Activated naive CD4-positive, alpha-beta T cell treated with anti-CD3 and anti-CD28 coated beads for 36 hours (primary cell): ENCODE results near the gene TENT4A. TPM values are rescaled to one million over a fixed set of nuclear protein-coding genes. Genes with fewer than 3 reads are reported as not detected.
"Not testable (repeated sequence)": the region's sequence is repeated elsewhere in the genome, so short reads cannot be mapped to it uniquely, and the experiment has no call there.

Source experiments
- CTCF ChIA-PET: fragments of 350-600 bp; sonication (Branson Sonifier 250); formaldehyde crosslinking; loops from one replicate; lab custom pipeline; 2021; ENCODE audit warnings: antibody characterized with exemption; lab: Charles Lee
- DNase-seq: peaks from one replicate; pipeline ENCODE4 v3.0.0-alpha.2; 2020
- H3K27ac Mint-ChIP-seq: one replicate; pipeline ENCODE4 v1.8.0; 2021; ENCODE audit warnings: mild to moderate bottlenecking, mixed read lengths
- H3K27me3 Mint-ChIP-seq: one replicate; pipeline ENCODE4 v1.8.0; 2021; ENCODE audit warnings: low read depth, mixed read lengths
- H3K36me3 Mint-ChIP-seq: one replicate; pipeline ENCODE4 v1.8.0; 2021; ENCODE audit warnings: low read depth, mixed read lengths
- H3K4me1 Mint-ChIP-seq: one replicate; pipeline ENCODE4 v1.8.0; 2021; ENCODE audit warnings: low read depth, mixed read lengths
- H3K4me3 Mint-ChIP-seq: one replicate; pipeline ENCODE4 v1.8.0; 2021; ENCODE audit warnings: mild to moderate bottlenecking, moderate library complexity, mixed read lengths
- H3K9me3 Mint-ChIP-seq: one replicate; pipeline ENCODE4 v1.8.0; 2021; ENCODE audit warnings: mixed read lengths
- intact Hi-C: fragments of 100-400 bp; cut with micrococcal nuclease; formaldehyde crosslinking; loops from one replicate; pipeline ENCODE4 v1.15.1; 2023
- total RNA-seq, 2 experiments: library from RNA; stranded (reverse); gene quantifications; one replicate each; pipeline ENCODE4 v1.2.3, GENCODE V29; 2021

TENT4A gene
- total RNA-seq = 10 to 100 TPM; 30.0 to 30.2 TPM

- no peaks in the 10 kb centered on the region for H3K9me3 Mint-ChIP-seq
- H3K4me1 Mint-ChIP-seq = peaks cover 40% of the 10 kb centered on the region
- intact Hi-C loops = loop anchor here (1.0 to 10.0 kb wide), 10 partner anchors 15 to 1291 kb away; partner anchors contain the start of genes FASTKD3, ICE1, MED10 and MTRR
- peaks cover 16% of the 10 kb centered on the region for H3K36me3 Mint-ChIP-seq
- no peak for DNase-seq
- H3K4me3 Mint-ChIP-seq = peak within 1 kb of the TSS; percentile 83
- CTCF ChIA-PET = no interaction called here
- H3K27me3 Mint-ChIP-seq = peaks cover 5% of the 10 kb centered on the region
- H3K27ac Mint-ChIP-seq = peak within 1 kb of the TSS; percentile 92
Observed at GRCh38 chr5:6713274-6714225, at the start of gene TENT4A. Gene TENT4A (plus strand): TSS chr5:6713432. CDS start chr5:6713984, 552 bp downstream.

DNA sequence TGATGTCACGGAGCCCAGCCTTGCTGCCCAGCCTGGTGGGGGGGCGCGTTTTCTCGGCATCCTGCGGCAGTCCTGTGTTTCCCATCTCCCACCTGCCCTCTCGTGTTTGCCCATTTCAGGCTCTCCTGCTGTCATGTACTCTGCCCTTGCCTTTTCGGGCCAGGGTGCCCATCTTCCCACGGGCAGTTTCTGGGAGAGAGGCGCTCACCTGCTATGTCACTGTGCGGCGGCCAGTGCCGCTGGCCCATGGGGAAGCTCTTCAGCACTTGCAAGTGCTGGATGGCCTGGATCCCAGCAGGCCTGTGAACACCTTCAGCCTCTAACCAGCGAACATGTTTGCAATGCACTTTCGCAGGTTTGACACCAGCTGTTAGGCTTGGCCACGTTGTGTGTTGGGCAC is 46.5 kb upstream of the TENT4A start:
- CTCF ChIA-PET = no interaction called here
- DNase-seq = no peak
- no peaks in the 10 kb centered on the region for H3K4me1 Mint-ChIP-seq
- intact Hi-C loops = no loop called here
- H3K9me3 Mint-ChIP-seq = no peaks in the 10 kb centered on the region
- H3K4me3 Mint-ChIP-seq = no peak overlapping the region
- H3K36me3 Mint-ChIP-seq = peaks cover 8% of the 10 kb centered on the region
- H3K27ac Mint-ChIP-seq = no peak overlapping the region
- no peaks in the 10 kb centered on the region for H3K27me3 Mint-ChIP-seq

DNA sequence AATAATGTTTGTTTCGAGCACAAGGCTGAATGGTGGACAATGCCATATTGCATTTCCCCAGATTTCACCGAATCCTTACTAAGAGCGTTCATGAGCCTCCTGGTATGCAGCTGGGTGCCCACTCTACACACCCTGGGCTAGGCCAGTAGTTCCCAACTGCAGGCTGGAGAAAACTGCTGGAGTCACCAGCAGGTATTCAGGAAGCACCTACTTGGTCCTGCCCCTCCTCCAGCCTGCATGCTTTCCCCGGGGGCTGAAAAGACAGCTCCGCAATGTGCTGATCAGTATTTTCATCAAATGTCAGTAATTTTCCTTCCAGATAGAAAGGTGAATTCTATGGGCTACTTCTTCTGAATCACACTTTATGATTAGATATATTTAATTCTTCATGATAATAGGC is 45.6 kb upstream of the TENT4A start:
- no peaks in the 10 kb centered on the region for H3K9me3 Mint-ChIP-seq
- no peak overlapping the region for H3K27ac Mint-ChIP-seq
- peaks cover 8% of the 10 kb centered on the region for H3K36me3 Mint-ChIP-seq
- no peaks in the 10 kb centered on the region for H3K27me3 Mint-ChIP-seq
- CTCF ChIA-PET = no interaction called here
- no peaks in the 10 kb centered on the region for H3K4me1 Mint-ChIP-seq
- intact Hi-C loops = no loop called here
- DNase-seq = no peak
- no peak overlapping the region for H3K4me3 Mint-ChIP-seq

DNA sequence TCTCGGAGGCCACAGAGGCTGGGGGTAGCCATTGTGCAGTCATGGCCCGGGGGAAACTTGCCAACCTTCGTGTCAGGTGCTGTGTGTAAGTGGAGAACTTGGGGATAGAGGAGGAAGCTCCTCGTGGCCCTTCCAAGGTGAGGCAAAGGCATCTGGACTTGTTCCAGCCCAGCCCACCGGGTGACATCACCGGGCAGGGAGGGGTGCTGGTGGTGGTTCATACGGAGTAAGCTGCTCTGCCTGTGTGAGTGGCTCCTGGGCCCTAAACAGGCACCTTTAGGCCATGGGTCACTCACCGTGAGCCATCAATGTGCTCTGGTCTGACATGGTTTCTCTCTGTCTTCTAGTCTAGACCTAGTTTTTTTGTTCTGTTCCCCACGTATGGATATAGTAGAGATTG is 44.5 kb upstream of the TENT4A start:
- CTCF ChIA-PET, H3K36me3 Mint-ChIP-seq, H3K27me3 Mint-ChIP-seq, intact Hi-C loops, DNase-seq, H3K27ac Mint-ChIP-seq, H3K4me3 Mint-ChIP-seq, H3K9me3 Mint-ChIP-seq, H3K4me1 Mint-ChIP-seq: not testable (repeated sequence)

- H3K4me1 Mint-ChIP-seq = no peaks in the 10 kb centered on the region
- no peak for DNase-seq
- H3K27me3 Mint-ChIP-seq = no peaks in the 10 kb centered on the region
- no peaks in the 10 kb centered on the region for H3K9me3 Mint-ChIP-seq
- intact Hi-C loops = no loop called here
- no peak overlapping the region for H3K4me3 Mint-ChIP-seq
- peaks cover 8% of the 10 kb centered on the region for H3K36me3 Mint-ChIP-seq
- H3K27ac Mint-ChIP-seq = no peak overlapping the region
- CTCF ChIA-PET = no interaction called here
Observed at GRCh38 chr5:6673031-6673430, 40.2 kb upstream of the TENT4A start.

GRCh38 chr5:6673963-6674362 is 39.3 kb upstream of the TENT4A start:
- intact Hi-C loops = no loop called here
- Mint-ChIP-seq H3K4me3 (no peak overlapping the region), H3K9me3 (no peaks in the 10 kb centered on the region), H3K4me1 (no peaks in the 10 kb centered on the region), H3K27ac (no peak overlapping the region), H3K27me3 (no peaks in the 10 kb centered on the region), H3K36me3 (peaks cover 8% of the 10 kb centered on the region)
- CTCF ChIA-PET = no interaction called here
- no peak for DNase-seq

DNA sequence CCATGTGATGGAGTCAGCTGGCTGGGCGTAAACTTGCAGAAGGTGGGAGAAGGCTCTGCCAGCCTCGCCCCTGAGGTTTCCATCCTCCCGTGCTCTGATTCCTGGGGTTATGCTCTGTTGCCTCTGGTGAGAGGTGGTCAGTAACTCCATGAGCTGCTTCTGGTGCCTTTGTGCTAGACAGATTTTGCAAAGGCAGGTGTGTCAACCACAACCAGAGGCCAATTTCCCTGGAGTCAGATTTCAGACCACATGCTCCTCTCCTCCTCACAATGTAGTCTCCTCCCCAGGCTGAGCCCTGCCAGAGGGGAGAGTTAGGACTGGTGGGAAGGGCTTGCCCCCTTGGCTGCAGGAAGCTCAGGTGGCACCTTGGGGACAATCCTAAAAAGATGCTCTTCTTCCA is 38.8 kb upstream of the TENT4A start:
- intact Hi-C loops = no loop called here
- no peak overlapping the region for H3K4me3 Mint-ChIP-seq
- H3K9me3 Mint-ChIP-seq = no peaks in the 10 kb centered on the region
- H3K27ac Mint-ChIP-seq = no peak overlapping the region
- peaks cover 8% of the 10 kb centered on the region for H3K36me3 Mint-ChIP-seq
- DNase-seq = no peak
- no peaks in the 10 kb centered on the region for H3K27me3 Mint-ChIP-seq
- CTCF ChIA-PET = no interaction called here
- H3K4me1 Mint-ChIP-seq = no peaks in the 10 kb centered on the region

- CTCF ChIA-PET = interaction anchor here (0.6 kb wide), 1 partner anchor 69 kb away, joined by 3 read pairs; no protein-coding TSS in a partner anchor
- intact Hi-C loops = no loop called here
- H3K27ac Mint-ChIP-seq = no peak overlapping the region
Observed at GRCh38 chr5:6674886-6675285, 38.3 kb upstream of the TENT4A start.

DNA sequence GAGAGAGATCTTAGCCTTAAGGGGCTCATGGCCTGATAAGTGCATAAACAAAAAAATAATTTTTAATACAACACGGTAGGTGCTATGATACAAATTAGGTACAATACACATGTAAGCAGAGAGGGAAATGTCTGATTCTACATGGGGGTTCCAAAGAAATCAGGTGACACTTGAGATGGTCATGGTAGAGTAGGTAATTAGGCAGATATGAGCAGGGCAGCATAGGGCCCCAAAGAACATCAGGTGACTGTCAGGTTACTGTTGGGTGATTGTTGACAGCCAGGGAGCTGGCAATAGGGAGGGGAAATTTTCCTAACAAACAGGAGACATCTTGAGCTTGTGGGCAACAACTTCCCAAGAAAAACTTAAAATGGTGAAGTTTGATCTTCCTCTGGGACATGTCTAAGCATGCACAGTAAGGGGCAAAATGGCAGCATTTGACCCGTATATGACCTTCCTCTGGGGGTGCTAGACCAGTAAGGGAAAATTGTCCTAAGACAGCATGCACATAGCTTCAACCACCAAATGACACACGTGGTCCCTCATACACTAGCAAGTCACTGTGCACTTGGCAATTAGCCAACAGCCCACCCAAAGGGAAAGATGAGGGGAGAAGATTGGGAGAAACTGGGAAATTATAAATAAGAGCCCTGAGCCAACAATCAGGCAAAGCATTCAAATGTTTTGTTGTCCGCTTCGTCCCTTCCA is 37.3 kb upstream of the TENT4A start:
- no peaks in the 10 kb centered on the region for H3K9me3 Mint-ChIP-seq
- no peak for DNase-seq
- no peaks in the 10 kb centered on the region for H3K4me1 Mint-ChIP-seq
- intact Hi-C loops = no loop called here
- no peak overlapping the region for H3K4me3 Mint-ChIP-seq
- CTCF ChIA-PET = no interaction called here
- peaks cover 2% of the 10 kb centered on the region for H3K27me3 Mint-ChIP-seq
- H3K36me3 Mint-ChIP-seq = peaks cover 4% of the 10 kb centered on the region
- H3K27ac Mint-ChIP-seq = no peak overlapping the region

More at GRCh38 chr5:6674886-6675285, 38.3 kb upstream of the TENT4A start:
- Mint-ChIP-seq H3K36me3 (peaks cover 8% of the 10 kb centered on the region), H3K27me3 (no peaks in the 10 kb centered on the region), H3K4me3 (no peak overlapping the region), H3K9me3 (no peaks in the 10 kb centered on the region), H3K4me1 (no peaks in the 10 kb centered on the region)
- DNase-seq = no peak

DNA sequence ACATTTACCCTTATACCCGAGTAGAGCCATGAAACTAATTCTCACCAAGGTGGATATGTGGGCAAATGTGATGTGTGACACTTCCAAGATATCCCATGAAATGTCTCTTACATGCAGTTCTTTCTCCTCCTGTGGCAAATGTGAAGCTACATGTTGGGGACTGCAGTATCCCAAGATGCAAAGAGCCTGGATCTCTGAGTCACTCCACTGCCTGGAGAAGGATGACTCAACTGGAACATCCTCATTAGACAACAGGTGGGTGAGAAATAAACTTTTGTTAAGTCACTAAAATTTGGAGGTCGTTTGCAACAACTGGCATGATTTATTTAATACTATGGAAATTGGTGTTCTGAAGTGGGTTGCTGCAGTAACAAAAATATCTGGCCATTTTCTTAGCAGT is 36.5 kb upstream of the TENT4A start:
- H3K36me3 Mint-ChIP-seq = no peaks in the 10 kb centered on the region
- no peaks in the 10 kb centered on the region for H3K4me1 Mint-ChIP-seq
- peaks cover 8% of the 10 kb centered on the region for H3K27me3 Mint-ChIP-seq
- intact Hi-C loops = no loop called here
- H3K4me3 Mint-ChIP-seq = no peak overlapping the region
- DNase-seq = no peak
- no peak overlapping the region for H3K27ac Mint-ChIP-seq
- CTCF ChIA-PET = no interaction called here
- no peaks in the 10 kb centered on the region for H3K9me3 Mint-ChIP-seq

DNA sequence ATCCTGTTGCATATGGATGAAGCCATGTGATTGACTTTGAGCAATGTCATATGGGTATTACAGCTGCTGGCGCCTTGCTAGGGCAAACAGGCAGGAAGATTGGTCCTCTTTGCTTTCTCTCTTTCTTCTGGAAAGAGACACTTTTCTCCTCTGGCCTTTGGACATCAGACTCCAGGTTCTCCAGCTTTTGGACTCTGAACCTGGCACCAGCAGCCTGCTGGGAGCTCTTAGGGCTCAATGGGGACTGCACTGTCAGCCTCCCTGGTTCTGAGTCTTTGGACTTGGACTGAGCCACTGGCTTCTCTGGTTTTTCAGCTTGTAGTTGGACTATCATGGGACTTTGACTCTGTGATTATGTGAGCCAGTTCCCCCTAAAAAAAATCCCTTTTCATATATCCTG is 34.8 kb upstream of the TENT4A start:
- no peaks in the 10 kb centered on the region for H3K9me3 Mint-ChIP-seq
- intact Hi-C loops = no loop called here
- no peak overlapping the region for H3K4me3 Mint-ChIP-seq
- no peak for DNase-seq
- CTCF ChIA-PET = no interaction called here
- peaks cover 13% of the 10 kb centered on the region for H3K27me3 Mint-ChIP-seq
- H3K27ac Mint-ChIP-seq = no peak overlapping the region
- H3K36me3 Mint-ChIP-seq = no peaks in the 10 kb centered on the region
- no peaks in the 10 kb centered on the region for H3K4me1 Mint-ChIP-seq

GRCh38 chr5:6680922-6681321 is 32.3 kb upstream of the TENT4A start:
- Mint-ChIP-seq H3K9me3 (no peaks in the 10 kb centered on the region), H3K27ac (no peak overlapping the region), H3K4me1 (no peaks in the 10 kb centered on the region), H3K27me3 (peaks cover 18% of the 10 kb centered on the region), H3K4me3 (no peak overlapping the region), H3K36me3 (no peaks in the 10 kb centered on the region)
- intact Hi-C loops = no loop called here
- no peak for DNase-seq
- CTCF ChIA-PET = no interaction called here
